ENCODE measurements around the gene BCAR3.

GRCh38 chr1:93653656-93654055, 28.0 kb downstream of the BCAR3 start:
- TF ChIP-seq CTCF (IDR thresholded peaks at IDR 0.05) = no peak
- no peak for TF ChIP-seq POLR2AphosphoS5 (IDR thresholded peaks at IDR 0.05)
- no peak for TF ChIP-seq POLR2A (IDR thresholded peaks at IDR 0.05)
